Measurements from ENCODE around the gene STPG3. TPM values are rescaled to one million over a fixed set of nuclear protein-coding genes. Genes with fewer than 3 reads are reported as not detected.

Gene STPG3
- total and polyA plus RNA-seq, 9 of the 15 experiments (the other 6 are each of a cell fraction or from before 2014, with no cell fraction given), result not detected

- TF ChIP-seq ZNF518B (CRISPR knock-in tag; IDR thresholded peaks at IDR 0.05) (no peak), TSC22D4 (tag; IDR thresholded peaks at IDR 0.05) (no peak), PHF8 (IDR thresholded peaks at IDR 0.05; ENCODE audit: borderline replicate concordance, low read length) (peak; percentile 93), ERF (CRISPR knock-in tag; IDR thresholded peaks at IDR 0.05) (no peak), NFYB (IDR thresholded peaks at IDR 0.05; ENCODE audit: extremely low read depth, insufficient read length) (no peak), NR3C1 (CRISPR knock-in tag; IDR thresholded peaks at IDR 0.05) (no peak), ZNF695 (CRISPR knock-in tag; IDR thresholded peaks at IDR 0.05) (no peak), CBFA2T2 (conservative IDR thresholded peaks at IDR 0.05) (no peak), HCFC1 (IDR thresholded peaks at IDR 0.05; ENCODE audit: low read depth, low read length) (peak; percentile 93), ZNF184 (CRISPR knock-in tag; IDR thresholded peaks at IDR 0.05) (no peak), ILF3 (IDR thresholded peaks at IDR 0.05; ENCODE audit: borderline replicate concordance) (no peak), ARHGAP35 (IDR thresholded peaks at IDR 0.05; ENCODE audit: partially characterized antibody) (no peak), SP1 (CRISPR knock-in tag; IDR thresholded peaks at IDR 0.05) (peak; percentile 72), DDX20 (tag; IDR thresholded peaks at IDR 0.05; ENCODE audit: low read depth) (no peak), STAT5B (CRISPR knock-in tag; IDR thresholded peaks at IDR 0.05) (no peak), NKRF (IDR thresholded peaks at IDR 0.05; ENCODE audit: borderline replicate concordance) (peak; percentile 19; the same call in 1 of the 2 replicates), IRF2 (CRISPR knock-in tag; IDR thresholded peaks at IDR 0.05) (0 out of 2 replicates have a peak, but pooled peaks have one; percentile 32), TAF9B (IDR thresholded peaks at IDR 0.05; ENCODE audit: partially characterized antibody) (no peak), ATF1 (CRISPR knock-in tag; IDR thresholded peaks at IDR 0.05) (no peak), ATF1 (tag; IDR thresholded peaks at IDR 0.05) (peak; percentile 45; the same call in 1 of the 2 replicates)
- TF ChIP-seq, protein P1, sequence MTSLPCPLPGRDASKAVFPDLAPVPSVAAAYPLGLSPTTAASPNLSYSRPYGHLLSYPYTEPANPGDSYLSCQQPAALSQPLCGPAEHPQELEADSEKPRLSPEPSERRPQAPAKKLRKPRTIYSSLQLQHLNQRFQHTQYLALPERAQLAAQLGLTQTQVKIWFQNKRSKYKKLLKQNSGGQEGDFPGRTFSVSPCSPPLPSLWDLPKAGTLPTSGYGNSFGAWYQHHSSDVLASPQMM (CRISPR knock-in tag; IDR thresholded peaks at IDR 0.05), result no peak
- TF ChIP-seq, protein P2, sequence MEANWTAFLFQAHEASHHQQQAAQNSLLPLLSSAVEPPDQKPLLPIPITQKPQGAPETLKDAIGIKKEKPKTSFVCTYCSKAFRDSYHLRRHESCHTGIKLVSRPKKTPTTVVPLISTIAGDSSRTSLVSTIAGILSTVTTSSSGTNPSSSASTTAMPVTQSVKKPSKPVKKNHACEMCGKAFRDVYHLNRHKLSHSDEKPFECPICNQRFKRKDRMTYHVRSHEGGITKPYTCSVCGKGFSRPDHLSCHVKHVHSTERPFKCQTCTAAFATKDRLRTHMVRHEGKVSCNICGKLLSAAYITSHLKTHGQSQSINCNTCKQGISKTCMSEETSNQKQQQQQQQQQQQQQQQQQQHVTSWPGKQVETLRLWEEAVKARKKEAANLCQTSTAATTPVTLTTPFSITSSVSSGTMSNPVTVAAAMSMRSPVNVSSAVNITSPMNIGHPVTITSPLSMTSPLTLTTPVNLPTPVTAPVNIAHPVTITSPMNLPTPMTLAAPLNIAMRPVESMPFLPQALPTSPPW (CRISPR knock-in tag; IDR thresholded peaks at IDR 0.05), result peak; percentile 94
Observed at GRCh38 chr9:137254624-137255447, 3.8 kb downstream of the STPG3 start, which contains the start of gene NELFB (continued).
